GM18870 (cell line): ENCODE measurements around the gene GRID1.

Source experiments
- ATAC-seq: cut with Tn5 transposase; IDR thresholded peaks from one replicate; pipeline ENCODE4 v1.9.1; 2021; ENCODE audit warnings: moderate library complexity; ENCODE audit not compliant: unreplicated experiment

Gene GRID1

DNA sequence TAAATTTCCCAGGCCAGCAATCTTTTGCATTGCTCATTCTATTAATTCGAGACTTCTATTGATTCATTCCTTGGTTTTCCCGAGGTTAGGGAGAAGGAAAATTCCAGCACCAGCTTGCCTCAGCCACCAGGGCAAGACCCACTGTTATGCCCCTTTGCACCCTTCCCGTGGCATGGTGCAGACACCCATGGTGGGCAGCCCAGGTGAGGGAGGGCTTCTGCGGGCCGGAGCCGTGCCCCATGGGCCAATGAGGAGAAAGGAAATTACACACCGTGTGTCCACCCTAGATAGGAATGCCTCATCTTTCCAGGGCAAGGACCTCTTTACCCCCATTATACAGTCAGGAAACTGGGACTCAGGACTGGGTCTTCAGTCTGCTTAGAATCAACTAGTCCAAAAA, 4.5 kb upstream of the GRID1 start:
- no peak for ATAC-seq

DNA sequence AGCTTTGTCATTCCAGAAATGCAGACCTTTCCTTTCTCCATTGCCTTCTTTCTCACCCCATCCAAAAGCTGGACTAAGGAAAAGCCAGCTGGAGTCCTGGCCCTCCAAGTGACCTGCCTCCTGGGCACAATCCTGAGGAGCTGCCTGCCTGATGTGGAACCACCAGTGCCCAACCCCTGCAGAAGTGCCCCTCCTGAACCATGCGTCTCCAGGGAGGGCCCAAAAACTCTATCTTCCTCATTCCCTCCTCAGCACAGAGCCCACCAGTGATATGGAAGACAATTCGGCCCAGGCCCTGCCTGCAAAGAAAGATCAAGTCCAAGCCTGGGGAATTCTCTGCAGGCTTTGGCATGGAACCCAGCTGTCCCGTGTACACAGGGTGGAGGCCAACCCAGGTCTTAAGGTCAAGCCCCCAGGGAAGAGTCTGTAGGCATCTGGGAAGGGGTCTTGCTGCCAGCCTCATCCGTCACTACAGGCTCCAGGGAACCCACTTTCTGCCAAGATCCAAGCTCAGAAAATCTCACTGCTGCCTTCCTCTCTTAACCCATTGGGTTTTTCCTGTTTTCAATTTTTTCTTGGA, 3.5 kb upstream of the GRID1 start:
- no peak for ATAC-seq

DNA sequence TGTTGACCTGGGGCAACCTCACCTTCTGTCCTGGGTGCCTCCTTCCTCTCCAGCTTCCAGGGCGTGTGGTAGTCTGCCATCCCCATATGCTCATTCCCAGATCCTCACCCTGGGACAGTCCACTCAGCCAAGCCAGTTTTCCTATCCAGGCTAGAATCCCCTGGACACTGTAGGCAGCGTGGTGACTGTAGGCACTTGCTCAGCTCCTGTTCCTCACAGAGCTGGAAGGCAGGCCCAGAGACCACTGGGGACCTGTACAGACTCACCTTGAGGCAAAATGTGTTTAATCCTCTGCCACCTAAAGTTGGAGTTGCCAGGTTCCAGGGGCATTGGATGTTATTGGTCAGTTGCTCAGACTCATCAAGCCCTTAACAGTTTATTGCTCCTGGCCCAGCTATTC, 2.4 kb upstream of the GRID1 start:
- ATAC-seq: no peak

DNA sequence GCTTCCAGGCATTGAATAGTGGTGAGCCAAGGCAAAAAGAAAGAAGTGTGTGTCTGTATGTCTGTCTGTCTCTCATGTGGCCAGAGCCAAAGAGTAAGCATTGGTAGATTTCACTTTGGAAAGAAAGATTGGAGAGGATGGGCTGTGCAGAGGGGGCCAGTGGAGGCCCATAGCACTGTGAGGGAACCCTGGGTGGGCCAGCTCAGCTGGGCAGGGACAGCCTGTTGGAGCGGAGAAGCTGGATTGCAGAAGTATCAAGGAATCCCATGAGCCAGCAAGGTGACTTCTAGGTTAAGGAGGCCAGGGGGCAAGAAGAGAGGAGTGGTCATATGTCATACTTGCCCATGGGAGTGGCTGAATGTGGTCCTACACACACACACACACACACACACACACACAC, 1.5 kb upstream of the GRID1 start:
- ATAC-seq: no peak

DNA sequence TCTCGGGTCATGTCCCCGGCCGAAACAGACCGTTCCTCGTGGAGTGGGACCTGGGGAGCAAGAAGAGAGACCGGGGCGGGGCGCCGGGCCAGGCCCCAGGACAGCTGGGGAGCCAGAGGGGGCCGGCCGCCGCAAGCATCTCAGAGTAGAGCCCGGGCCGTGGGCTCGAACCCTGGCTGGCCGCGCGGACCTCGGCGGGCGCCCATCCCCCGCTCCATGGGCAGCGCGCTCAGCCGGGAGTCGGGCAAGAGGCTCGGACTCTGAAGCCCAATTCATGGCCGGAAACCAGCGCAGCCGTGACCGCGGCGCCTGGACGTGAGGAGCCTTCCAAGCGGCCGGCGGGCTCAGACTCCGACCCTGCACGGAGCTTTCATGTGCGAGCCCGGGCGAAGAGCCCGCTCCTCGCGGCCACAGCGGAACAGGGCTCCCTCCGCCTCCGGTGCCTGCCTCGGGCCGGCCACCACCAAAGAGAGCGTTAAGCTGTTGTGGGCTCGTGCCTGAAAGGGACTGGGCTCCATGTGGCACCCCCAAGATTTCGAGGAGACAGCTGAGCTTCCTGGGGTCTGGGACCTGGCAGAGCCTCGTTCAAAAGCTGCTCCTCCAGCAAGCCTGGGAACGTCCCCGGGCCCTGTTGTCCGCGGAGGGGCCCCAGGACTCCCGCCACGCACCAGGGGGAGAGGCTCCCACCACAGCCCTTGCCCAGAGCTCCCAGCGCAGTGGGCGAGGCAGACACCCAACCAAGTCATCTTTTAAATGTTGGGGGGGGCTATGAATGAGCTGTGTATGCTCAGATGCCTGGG, 757 bp upstream of the GRID1 start:
- ATAC-seq: no peak

DNA sequence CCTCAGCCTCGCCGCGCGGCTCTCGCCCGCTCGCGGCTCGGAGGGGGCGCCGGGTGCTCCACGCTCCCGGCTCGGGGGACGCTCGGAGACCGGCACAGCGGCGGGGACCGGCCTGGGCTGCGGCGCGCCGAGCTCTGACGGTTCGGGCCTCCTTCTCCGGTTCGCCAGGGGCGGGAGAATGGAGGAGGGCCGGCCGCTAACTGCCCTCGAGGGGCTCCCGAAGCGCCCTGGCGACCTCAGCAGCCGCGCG, 232 bp upstream of the GRID1 start:
- no peak for ATAC-seq

DNA sequence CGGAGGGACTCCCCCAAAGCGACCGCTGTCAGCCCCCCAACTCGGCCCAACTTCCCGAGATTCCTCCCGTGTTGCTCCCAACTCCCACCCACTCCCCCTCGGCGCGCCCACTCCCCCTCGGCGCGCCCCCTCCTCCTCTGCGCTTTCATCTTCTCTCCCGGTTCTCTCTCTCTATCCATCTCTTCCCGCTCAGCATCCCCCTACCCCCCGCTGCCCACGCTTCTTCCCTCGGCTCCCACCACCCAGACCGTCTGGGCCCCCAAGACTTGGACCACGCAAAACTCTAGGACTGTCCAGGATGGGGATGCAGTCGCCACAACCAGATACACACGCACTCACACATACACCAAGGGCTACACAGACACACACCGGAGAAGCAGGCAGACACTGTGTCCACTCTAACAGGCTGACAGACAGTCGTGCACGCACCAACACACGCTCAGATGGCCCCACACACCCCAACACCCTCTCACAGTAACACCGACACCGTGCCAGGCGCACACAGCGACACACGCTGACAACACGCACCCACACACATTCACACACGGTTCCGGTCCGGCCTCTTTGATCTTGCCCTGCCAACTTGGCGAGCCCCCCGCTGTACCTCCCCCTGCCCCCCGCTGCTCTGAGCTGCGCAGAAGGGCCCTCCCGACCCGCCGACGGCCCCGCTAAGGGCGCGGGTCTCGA, 1.1 kb downstream of the GRID1 start:
- ATAC-seq: no peak

DNA sequence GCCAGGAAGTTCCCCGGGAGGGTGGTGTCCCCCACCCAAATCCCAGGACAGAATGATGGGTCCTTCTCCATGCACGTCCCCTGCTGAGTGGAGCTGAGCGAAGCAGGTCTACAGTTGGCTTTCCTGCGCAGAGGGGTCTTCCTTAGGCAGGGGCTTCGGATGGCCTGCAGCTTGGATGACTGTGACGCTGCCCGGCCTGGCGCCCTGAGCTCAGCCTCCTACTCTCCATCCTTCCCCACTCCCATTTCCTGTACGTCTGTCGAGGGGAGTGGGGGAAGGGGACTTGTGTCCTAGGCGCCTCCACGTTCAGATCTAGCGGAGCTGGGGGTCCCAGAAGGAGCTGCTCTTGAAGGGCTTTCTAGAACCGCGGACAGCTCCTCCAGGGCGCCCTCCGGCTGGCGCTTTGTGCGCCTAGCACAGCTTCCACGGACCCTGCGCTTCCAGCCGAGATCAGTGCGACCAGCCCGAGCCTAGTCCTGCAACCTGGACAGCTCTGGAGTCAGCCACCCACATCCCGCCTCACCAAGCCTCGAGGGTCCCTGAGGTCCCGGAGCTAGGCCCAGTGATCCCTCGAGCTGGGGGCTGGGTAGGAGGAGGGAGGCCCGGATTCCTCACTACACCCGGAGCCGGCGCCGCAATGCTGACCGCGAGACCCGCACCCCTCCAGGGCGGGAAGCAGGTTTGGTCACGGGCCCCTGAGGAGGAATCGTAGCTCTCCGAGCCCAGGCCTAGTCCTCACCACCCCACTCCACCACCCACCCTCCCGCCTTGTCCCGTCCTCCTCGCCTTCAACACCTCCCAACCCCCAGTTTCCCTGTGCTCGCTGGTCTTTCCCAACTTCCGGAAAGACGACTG, 1.9 kb downstream of the GRID1 start:
- ATAC-seq: no peak

DNA sequence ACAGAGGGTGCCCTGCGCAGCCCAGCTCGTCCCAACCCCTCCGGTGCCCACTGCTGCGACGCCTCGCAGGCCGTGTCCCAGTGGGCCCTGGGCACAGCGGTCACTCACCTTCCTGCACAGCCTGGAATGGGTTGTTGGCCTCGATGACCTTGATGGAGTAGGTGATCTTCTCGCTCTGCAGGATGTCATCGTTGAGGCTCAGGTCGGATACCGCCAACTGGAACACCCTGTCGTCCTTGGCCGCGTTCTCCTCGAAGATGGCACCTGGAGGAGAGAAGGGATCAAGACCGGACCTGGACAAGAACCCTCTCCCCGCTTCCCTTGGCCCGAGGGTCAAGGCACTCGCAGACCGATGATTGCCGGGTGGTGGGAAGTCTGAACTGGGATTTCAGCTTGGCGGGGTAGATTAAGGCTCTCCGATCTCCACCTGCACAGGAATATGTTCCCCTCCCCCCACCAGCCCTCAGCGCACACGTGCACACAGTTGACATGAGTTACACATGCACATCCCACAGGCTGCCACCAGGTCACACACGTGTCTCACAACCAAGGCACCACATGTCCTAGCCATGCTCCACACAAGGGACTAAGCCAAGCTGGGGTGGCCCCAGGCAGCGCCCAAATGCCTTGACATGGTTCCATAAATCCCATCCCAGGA, 2.6 kb downstream of the GRID1 start:
- no peak for ATAC-seq

DNA sequence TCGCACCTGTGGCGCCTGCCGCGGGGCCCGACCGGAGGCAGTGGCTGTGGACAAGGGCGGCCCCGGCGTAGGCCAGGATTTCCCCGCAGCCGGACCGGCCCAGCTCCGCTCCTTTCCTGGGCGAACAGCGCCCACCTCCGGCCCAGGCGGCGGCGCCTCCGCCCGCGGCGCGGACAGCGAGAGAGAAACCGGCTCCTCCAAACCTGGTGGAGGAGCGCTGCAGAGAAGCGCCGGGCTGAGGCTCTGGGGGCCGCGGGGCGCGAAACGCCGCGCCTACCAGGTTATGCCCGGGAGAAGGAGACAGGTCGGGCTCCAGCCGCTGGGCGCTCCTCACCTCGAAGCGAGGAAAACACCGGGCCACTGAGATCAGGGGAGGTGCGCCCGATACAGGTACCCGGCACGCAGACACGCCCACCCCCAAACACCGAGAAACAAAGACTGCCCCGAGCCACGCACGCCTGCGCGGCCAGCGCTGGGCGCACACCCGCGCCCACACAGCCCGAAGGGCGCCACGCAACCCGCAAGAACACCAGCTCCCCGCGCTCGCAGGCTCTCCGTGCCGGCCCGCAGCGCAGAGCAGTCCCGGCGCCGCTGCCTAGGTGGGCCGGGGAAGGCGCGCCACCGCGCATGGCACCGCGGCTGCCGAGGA, 3.3 kb downstream of the GRID1 start:
- no peak for ATAC-seq

DNA sequence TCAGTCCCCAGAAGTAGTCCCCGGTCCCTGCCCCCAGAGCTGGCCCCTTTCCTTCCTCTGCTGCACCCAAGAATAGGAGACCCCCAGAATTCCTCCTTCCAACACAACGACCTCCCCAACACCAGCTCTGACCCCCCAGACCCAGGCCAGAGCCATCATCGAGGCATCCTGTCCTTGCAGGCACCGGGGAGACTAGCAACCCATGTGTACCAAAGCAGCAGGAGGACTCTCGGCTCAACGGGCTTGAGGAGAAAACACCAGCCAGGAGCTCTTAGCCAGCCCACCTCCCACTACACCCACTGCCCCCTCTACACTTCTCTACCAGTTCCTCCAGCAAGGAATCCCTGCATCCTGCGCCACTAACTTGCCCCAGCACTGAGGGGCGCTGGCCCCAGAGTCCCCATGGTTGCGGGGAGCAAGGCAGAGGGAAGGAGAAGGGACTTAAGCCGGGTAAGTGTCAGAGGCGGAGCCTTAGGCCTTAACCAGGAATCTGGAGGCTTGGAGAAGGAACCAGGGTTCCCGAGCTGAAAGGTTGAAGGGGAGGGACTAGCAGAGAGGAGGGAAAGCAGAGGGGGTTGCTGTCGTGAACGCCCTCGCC, 3.9 kb downstream of the GRID1 start:
- no peak for ATAC-seq

DNA sequence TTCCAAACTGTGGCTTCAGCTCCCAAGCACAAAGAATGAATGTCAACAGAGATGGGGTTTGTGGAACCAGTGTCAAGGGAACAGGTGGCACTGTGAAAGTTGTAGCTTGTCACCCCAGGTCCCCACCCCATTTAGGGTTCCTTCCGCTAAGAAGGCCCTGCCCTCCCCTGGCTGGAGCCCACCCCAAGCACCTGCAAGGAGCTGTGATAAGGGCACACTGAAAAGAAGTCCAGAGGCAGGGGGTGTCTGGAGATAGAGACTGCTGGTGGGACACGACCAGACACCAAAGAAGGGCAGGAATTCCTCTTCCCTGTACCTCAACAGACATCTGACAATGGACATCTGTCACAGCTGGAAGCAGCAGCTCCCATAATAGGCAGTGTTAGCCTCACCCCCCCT, 4.5 kb downstream of the GRID1 start:
- no peak for ATAC-seq

DNA sequence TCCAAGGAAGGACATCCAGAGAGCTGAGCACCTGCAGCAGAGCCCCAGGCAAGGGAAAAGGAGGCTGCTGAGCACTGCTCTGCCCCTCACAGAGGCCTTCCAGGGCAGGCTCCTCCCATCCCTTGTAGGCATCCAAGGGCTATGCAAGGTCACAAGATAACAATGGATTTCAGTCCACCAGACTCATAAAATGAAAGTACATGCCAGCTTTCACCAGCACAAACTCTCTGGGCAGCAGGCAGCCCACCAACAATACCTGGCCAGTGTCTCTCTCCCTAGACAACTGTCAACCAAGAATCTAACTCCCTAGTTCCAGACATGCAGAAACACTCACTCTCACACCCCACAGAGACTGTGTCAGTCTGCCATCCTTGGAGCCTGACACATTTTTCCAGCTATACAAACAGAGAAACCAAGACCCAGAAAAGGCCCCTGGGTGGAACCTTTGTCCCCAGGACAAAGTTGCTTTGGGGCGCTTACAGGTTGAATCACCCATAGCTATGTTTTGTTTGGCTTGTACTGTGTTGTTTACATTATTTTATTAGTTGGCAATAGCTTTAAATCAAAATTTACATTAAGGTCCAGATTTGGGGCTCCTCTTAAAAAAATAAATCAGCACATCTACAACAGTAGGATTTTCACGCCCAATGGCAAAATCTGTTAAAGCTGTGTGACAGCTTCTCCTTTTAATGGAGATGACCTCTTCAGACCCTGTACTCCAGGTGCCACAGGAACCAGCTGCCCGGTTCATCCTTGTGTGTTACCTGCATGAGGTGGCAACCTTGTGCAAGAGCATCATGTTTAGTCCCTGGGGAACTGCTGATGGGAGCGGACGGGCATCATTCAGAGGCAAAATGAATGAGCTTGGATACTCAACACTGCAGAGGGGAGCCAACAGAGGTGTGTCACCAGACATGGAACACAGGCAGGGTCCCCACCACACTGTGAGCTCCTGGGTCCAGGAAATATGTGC, 5.2 kb downstream of the GRID1 start:
- no peak for ATAC-seq

DNA sequence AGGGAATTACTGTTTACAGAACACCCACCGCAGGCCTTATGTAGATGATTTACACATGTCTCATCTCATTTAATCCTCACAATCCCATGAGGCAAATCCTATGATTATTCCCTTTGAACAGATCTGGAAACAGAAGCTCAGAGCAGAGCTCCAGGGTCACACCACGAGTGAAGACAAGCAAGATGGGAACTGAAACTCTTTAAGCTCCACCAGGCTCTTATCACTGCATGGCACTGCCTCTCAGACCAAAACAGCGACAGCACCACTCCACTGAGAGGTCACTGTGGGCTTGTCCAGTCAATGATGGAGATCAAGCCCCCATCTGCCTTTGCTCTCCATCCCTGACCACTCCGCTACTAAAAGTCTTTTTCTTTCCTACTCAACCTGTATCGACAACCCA, 5.9 kb downstream of the GRID1 start:
- no peak for ATAC-seq

DNA sequence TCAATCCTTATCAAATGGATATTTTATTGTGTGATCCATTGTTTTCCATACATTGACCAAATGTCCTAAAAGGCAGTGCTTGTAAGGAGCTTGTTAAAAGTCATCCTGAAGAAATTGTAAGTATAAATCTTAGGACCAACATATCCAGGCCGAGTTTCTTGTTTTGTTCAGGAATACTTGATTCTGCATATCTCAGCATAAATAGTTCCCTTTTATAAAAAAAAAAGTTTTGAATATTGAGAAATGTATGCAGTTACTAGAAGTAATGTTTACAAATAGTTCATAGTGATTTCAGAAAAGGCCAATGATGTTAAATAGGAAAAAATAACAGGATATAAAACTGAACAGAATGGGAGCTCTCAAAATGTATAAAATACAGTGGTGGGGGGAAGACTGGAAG, 6.6 kb downstream of the GRID1 start:
- ATAC-seq: no peak

DNA sequence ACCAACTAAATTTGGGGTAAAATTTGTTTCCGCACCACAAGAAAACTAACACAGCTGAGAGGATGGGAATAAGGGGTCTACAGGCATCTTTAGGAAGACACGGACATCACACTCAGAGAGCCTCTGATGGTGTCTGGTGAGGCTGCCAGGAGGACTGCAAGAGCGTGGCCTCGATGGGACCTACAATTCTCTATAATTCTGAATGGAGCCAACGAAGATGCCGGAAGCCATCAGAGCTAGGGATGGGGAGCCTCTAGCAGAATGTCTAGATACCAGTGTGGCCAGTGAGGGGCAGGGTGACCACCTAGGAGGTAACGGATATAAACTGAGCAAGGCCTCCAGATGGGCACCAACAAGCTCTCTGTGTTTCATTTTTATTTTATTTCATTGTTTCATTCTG, 7.5 kb downstream of the GRID1 start:
- ATAC-seq: no peak

DNA sequence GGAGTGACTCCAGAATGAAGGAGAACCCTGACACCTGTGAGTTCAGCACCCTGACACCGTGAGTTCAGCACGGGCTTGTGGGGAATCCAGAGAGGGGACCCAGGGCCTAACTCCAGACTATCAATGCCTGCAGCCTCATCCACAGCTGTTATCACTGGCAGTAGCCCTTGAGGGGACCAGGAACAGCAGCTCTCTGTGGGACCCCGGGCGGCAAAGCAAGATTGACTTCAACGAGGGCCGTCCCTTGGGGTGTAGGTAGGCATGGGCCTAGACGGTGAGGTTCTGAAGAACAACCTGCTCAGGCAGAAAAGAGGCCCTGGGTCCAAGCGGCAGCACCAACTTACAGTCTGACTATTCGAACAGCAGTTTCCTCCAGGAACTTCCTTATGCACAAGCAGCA, 8.9 kb downstream of the GRID1 start:
- ATAC-seq: no peak

DNA sequence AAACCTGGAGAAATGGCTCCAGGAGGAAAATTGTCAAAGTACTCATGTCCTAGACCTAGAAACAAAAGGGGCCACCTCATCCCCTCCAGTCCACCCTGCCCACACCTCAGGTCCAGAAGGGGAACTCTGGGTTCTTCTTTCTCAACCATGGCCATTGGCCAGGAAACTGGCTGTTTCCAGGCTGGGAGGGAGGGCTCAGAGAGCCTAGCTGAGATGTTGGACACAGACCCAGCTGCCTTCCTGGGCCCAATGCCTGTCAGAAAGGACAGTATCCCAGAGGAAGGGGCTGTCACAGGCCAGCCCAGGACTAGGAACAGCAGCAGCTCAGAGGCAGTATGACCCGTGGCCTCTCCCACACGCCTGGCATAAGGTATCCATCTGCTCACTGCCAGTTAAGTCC, 9.6 kb downstream of the GRID1 start:
- no peak for ATAC-seq

DNA sequence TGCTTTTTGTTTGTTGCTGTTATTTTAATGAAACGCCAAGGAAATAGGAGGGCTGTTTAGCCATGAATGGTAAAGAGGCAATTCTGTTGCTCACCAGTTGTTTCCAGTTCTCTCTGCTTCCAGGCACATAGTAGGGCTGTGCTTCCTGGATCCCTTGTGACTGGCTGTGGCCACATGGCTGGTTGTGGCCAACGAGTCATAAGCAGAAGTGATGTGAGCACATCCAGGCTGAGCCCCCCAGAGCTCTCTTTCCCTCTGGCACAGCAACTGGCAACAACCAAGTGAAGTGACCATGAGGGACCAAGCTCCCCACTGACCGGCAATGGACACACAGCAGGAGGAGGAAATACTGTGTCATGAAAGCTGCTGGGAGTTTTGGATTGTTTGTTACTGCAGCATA, 10.3 kb downstream of the GRID1 start:
- no peak for ATAC-seq
